CD14-positive monocyte (primary cell): ENCODE data around the gene PSMB10. TPM values are rescaled to one million over a fixed set of nuclear protein-coding genes. Genes with fewer than 3 reads are reported as not detected.

Experiments used
- DNase-seq, 3 donors: peaks; one replicate each; pipeline ENCODE4 v3.0.0-alpha.2; 2011 to 2022
- H2AFZ ChIP-seq: 2 replicates; pipeline ENCODE4 v1.6.0; 2012; ENCODE audit warnings: mild to moderate bottlenecking, low read depth, low read length, inconsistent platforms; ENCODE audit not compliant: insufficient read depth, poor library complexity, severe bottlenecking
- H3K27ac ChIP-seq, 2 donors: 1 replicate in 1 of 2; 2 replicates in 1 of 2; pipeline ENCODE4 v1.5.1; 2012 to 2013; ENCODE audit warnings: low read length in 2 of 2, control low read depth in 1 of 2, inconsistent platforms in 1 of 2, low read depth in 1 of 2, mild to moderate bottlenecking in 1 of 2
- H3K27me3 ChIP-seq, 2 donors: one replicate each; pipeline versions ENCODE4 v1.6.0 to v1.6.1; 2011 to 2013; ENCODE audit warnings: low read length in 2 of 2; ENCODE audit not compliant: control insufficient read depth in 2 of 2, insufficient read depth in 2 of 2
- H3K36me3 ChIP-seq, 2 donors: replicated peaks in 1 of 2; 1 replicate in 1 of 2; 2 replicates in 1 of 2; pipeline versions ENCODE4 v1.5.1 to v1.6.1; 2012 to 2013; ENCODE audit warnings: low read length in 2 of 2, control low read depth in 1 of 2, inconsistent platforms in 1 of 2, mild to moderate bottlenecking in 1 of 2; ENCODE audit not compliant: insufficient read depth in 2 of 2, control insufficient read depth in 1 of 2
- H3K4me1 ChIP-seq, 2 donors: 1 replicate in 1 of 2; 2 replicates in 1 of 2; pipeline versions ENCODE4 v1.5.1 to v1.6.1; 2012 to 2013; ENCODE audit warnings: low read length in 2 of 2, control low read depth in 1 of 2, inconsistent platforms in 1 of 2, mild to moderate bottlenecking in 1 of 2, moderate library complexity in 1 of 2; ENCODE audit not compliant: insufficient read depth in 2 of 2, control insufficient read depth in 1 of 2
- H3K4me2 ChIP-seq: replicated peaks from 2 replicates; pipeline ENCODE3; 2012; ENCODE audit warnings: low read length, moderate library complexity, mild to moderate bottlenecking; ENCODE audit not compliant: poor library complexity, severe bottlenecking; ENCODE audit errors: extremely low read depth
- H3K4me3 ChIP-seq, 3 experiments: fragments of 200-600 bp in 1 of 3; sonication (generic) in 1 of 3; replicated peaks in 1 of 3; 1 replicate in 2 of 3; 2 replicates in 1 of 3; pipeline ENCODE4 v1.5.1; 2011 to 2013; ENCODE audit warnings: low read length in 3 of 3, mild to moderate bottlenecking in 3 of 3, control low read depth in 2 of 3, low read depth in 2 of 3, inconsistent platforms in 1 of 3, moderate library complexity in 1 of 3
- H3K79me2 ChIP-seq: 2 replicates; pipeline ENCODE4 v1.6.0; 2012; ENCODE audit warnings: mild to moderate bottlenecking, control low read depth, inconsistent platforms, low read length, moderate library complexity; ENCODE audit not compliant: insufficient read depth
- H3K9ac ChIP-seq: 2 replicates; pipeline ENCODE4 v1.6.0; 2017; ENCODE audit warnings: low read length, mild to moderate bottlenecking; ENCODE audit not compliant: insufficient read depth, poor library complexity, severe bottlenecking
- H3K9me3 ChIP-seq, 2 donors: replicated peaks in 1 of 2; 1 replicate in 1 of 2; 2 replicates in 1 of 2; pipeline versions ENCODE4 v1.5.1 to v1.6.1; 2012 to 2013; ENCODE audit warnings: low read length in 2 of 2, control low read depth in 1 of 2; ENCODE audit not compliant: control insufficient read depth in 1 of 2, insufficient read depth in 1 of 2
- H4K20me1 ChIP-seq: 2 replicates; pipeline ENCODE4 v1.6.0; 2012; ENCODE audit warnings: mild to moderate bottlenecking, low read length, control low read depth, moderate library complexity; ENCODE audit not compliant: insufficient read depth
- H3K27ac Mint-ChIP-seq, 7 donors: one replicate each; pipeline ENCODE4 v1.8.0; 2020; ENCODE audit warnings: mild to moderate bottlenecking in 7 of 7, mixed read lengths in 7 of 7, moderate library complexity in 6 of 7, inconsistent platforms in 2 of 7
- H3K27me3 Mint-ChIP-seq, 3 donors: one replicate each; pipeline ENCODE4 v1.8.0; 2021 to 2022; ENCODE audit warnings: low read depth in 3 of 3, mild to moderate bottlenecking in 3 of 3, mixed read lengths in 3 of 3, moderate library complexity in 3 of 3, inconsistent platforms in 1 of 3
- H3K36me3 Mint-ChIP-seq, 2 donors: one replicate each; pipeline ENCODE4 v1.8.0; 2020; ENCODE audit warnings: mixed read lengths in 2 of 2, inconsistent platforms in 1 of 2, mild to moderate bottlenecking in 1 of 2
- H3K4me1 Mint-ChIP-seq: one replicate; pipeline ENCODE4 v1.8.0; 2020; ENCODE audit warnings: mild to moderate bottlenecking, mixed read lengths
- H3K4me3 Mint-ChIP-seq, 2 donors: one replicate each; pipeline ENCODE4 v1.8.0; 2020; ENCODE audit warnings: mild to moderate bottlenecking in 2 of 2, mixed read lengths in 2 of 2, moderate library complexity in 1 of 2
- H3K9me3 Mint-ChIP-seq, 7 donors: one replicate each; pipeline ENCODE4 v1.8.0; 2020 to 2022; ENCODE audit warnings: mixed read lengths in 7 of 7, mild to moderate bottlenecking in 6 of 7, moderate library complexity in 6 of 7, inconsistent platforms in 2 of 7
- CTCF ChIP-seq: fragments of 200-600 bp; IDR thresholded peaks from one replicate; pipeline ENCODE4 v1.8.0; 2022; ENCODE audit warnings: antibody characterized with exemption, mild to moderate bottlenecking
- WGBS: methylation state at CpG from one replicate; pipeline ENCODE4 v1.1.5; 2013; ENCODE audit warnings: missing lambda C conversion rate; ENCODE audit not compliant: insufficient coverage; 5-methylcytosine and 5-hydroxymethylcytosine counted together
- intact Hi-C, 2 donors: fragments of 100-400 bp; cut with micrococcal nuclease; formaldehyde crosslinking; loops; one replicate each; pipeline versions ENCODE4 v1.15.0 to v1.15.1; 2023
- polyA plus RNA-seq, 3 donors: library from polyadenylated mRNA; depleted of rRNA in 1 of 3; unstranded in 2 of 3; stranded (reverse) in 1 of 3; fragments of 300-500 nt in 2 of 3; fragments of >200 nt in 1 of 3; fragmentation: Illumina TruSeq in 2 of 3; gene quantifications; 1 replicate in 2 of 3; 2 replicates in 1 of 3; pipeline ENCODE4 v1.2.3, GENCODE V29; 2012 to 2021

The PSMB10 gene
- polyA plus RNA-seq, 3 donors: 158 to 798 (median 609) TPM

- Histone ChIP-seq H3K9me3 (no peaks in the 10 kb centered on the region), H3K27me3 (no peaks in the 10 kb centered on the region), H3K4me2 (no peak overlapping the region), H2AFZ (no peak overlapping the region), H3K36me3 (peaks cover 60 to 82% of the 10 kb centered on the region in 2 donors), H3K9ac (no peak overlapping the region), H3K4me1 (no peaks in the 10 kb centered on the region), H4K20me1 (no peaks in the 10 kb centered on the region), H3K79me2 (no peaks in the 10 kb centered on the region), H3K4me3 (no peak overlapping the region), H3K27ac (no peak overlapping the region)
- no peak overlapping the region for H3K4me3 Mint-ChIP-seq
- no peaks in the 10 kb centered on the region for H3K4me1 Mint-ChIP-seq
- TF ChIP-seq CTCF: no peak
- H3K36me3 Mint-ChIP-seq: peaks cover 60 to 82% of the 10 kb centered on the region in 2 donors
- H3K27ac Mint-ChIP-seq: peak overlapping the region in 2 of 7 donors; percentile 4 to 63
- DNase-seq: no peak
- peaks cover 0 to 2% (median 0%) of the 10 kb centered on the region in 3 donors for H3K27me3 Mint-ChIP-seq
- WGBS: 93% methylated on average over 9 of the region's 10 CpGs
- no peaks in the 10 kb centered on the region for H3K9me3 Mint-ChIP-seq
- intact Hi-C loops: no loop called here
These were observed 18.0 kb upstream of the PSMB10 start for GRCh38 chr16:67954421-67955196.

- no peak overlapping the region for H3K4me3 ChIP-seq
- H3K79me2 ChIP-seq: no peaks in the 10 kb centered on the region
- no peak overlapping the region for H2AFZ ChIP-seq
- DNase-seq: no peak
- Mint-ChIP-seq H3K36me3 (peaks cover 55 to 82% of the 10 kb centered on the region in 2 donors), H3K4me1 (no peaks in the 10 kb centered on the region), H3K4me3 (no peak overlapping the region), H3K27me3 (peaks cover 0 to 2% (median 0%) of the 10 kb centered on the region in 3 donors), H3K27ac (peak overlapping the region in 1 of 7 donors; percentile 17), H3K9me3 (no peaks in the 10 kb centered on the region)
- 100% methylated on average over 1 of the region's 8 CpGs for WGBS
- TF ChIP-seq CTCF: no peak
- no peaks in the 10 kb centered on the region for H4K20me1 ChIP-seq
- intact Hi-C loops: no loop called here
- no peaks in the 10 kb centered on the region for H3K27me3 ChIP-seq
- peaks cover 61 to 80% of the 10 kb centered on the region in 2 donors for H3K36me3 ChIP-seq
- no peak overlapping the region for H3K27ac ChIP-seq
- no peaks in the 10 kb centered on the region for H3K9me3 ChIP-seq
- no peaks in the 10 kb centered on the region for H3K4me1 ChIP-seq
- H3K4me2 ChIP-seq: no peak overlapping the region
- H3K9ac ChIP-seq: no peak overlapping the region
These were observed 17.2 kb upstream of the PSMB10 start for GRCh38 chr16:67953641-67954375.
